ENCODE measurements around the gene ECI1. TPM values are rescaled to one million over a fixed set of nuclear protein-coding genes. Genes with fewer than 3 reads are reported as not detected.
"Not testable (repeated sequence)": the region's sequence is repeated elsewhere in the genome, so short reads cannot be mapped to it uniquely, and the experiment has no call there.

Gene ECI1
- total and polyA plus RNA-seq, 4 donors: 35.0 to 87.1 (median 63.5) TPM

DNA sequence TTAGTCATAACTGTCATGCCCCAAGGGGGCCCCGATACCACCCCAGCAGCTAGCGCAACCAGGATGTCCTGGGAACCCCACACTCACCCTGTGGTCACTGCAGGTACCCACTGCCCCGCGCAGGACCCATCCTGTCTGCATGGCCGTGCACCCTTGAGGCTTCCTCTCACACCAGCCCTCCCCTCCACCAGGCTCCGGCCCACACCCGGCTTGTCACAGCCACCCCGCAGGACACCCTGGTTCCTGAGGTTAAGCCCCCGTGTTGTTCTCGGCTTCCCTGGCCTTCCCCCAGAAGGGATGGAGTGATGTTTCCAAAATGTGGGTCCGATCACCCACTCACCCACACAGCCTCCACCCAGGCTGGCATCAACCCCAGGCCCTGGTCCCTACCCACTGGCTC is 7.6 kb downstream of the ECI1 start:
- Histone ChIP-seq H3K27me3 (ENCODE audit: control insufficient read depth in 3 of 3, insufficient read depth in 3 of 3, low read length in 2 of 3) (no peaks in the 10 kb centered on the region), H3K9me3 (ENCODE audit: control insufficient read depth in 4 of 4, insufficient read depth in 3 of 4, low read length in 3 of 4) (no peaks in the 10 kb centered on the region), H3K27ac (ENCODE audit: low read depth in 1 of 2, low read length in 1 of 2) (no peak overlapping the region), H3K4me1 (ENCODE audit: control insufficient read depth in 5 of 5, insufficient read depth in 5 of 5, low read length in 5 of 5) (peaks cover 0 to 3% (median 0%) of the 10 kb centered on the region in 5 donors), H3K36me3 (ENCODE audit: control insufficient read depth in 4 of 4, insufficient read depth in 4 of 4, low read length in 4 of 4) (peaks cover 6 to 44% (median 22%) of the 10 kb centered on the region in 4 donors), H3K9ac (ENCODE audit: insufficient read depth in 1 of 2, low read length in 2 of 2) (no peak overlapping the region), H3K4me3 (no peak overlapping the region)
- ATAC-seq (ENCODE audit: insufficient read depth, low FRiP score) (no peak), DNase-seq (no peak)
- TF ChIP-seq, protein P1, sequence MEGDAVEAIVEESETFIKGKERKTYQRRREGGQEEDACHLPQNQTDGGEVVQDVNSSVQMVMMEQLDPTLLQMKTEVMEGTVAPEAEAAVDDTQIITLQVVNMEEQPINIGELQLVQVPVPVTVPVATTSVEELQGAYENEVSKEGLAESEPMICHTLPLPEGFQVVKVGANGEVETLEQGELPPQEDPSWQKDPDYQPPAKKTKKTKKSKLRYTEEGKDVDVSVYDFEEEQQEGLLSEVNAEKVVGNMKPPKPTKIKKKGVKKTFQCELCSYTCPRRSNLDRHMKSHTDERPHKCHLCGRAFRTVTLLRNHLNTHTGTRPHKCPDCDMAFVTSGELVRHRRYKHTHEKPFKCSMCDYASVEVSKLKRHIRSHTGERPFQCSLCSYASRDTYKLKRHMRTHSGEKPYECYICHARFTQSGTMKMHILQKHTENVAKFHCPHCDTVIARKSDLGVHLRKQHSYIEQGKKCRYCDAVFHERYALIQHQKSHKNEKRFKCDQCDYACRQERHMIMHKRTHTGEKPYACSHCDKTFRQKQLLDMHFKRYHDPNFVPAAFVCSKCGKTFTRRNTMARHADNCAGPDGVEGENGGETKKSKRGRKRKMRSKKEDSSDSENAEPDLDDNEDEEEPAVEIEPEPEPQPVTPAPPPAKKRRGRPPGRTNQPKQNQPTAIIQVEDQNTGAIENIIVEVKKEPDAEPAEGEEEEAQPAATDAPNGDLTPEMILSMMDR (IDR thresholded peaks at IDR 0.05; ENCODE audit: control extremely low read depth, extremely low read depth): no peak
- WGBS, 2 donors: 93 to 95% methylated on average over 11 of the region's 11 CpGs

DNA sequence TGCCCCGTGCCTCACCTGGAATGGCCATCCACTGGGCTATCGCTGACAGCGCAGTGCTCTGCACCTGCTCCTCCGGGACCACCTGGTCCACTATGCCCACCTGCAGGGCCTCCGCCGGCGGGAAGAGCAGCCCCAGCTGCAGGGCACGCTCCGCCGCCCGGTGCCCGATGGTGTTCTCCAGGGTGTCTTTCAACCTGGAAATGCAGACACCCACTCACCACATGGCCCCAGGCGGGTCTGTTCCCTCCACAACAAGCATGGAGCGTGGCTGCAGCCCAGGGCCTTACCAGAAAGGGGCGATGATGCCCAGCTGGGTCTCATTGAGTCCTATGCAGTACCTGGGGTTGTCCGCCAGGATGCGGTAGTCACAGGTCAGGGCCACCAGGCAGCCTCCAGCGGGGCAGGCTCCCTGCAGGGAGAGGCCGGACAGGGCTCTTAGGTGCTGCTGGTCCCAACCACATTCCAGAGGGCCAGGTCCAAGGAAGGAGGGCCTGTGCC is 8.3 kb downstream of the ECI1 start:
- H3K36me3 ChIP-seq (ENCODE audit: control insufficient read depth in 4 of 4, insufficient read depth in 4 of 4, low read length in 4 of 4): peaks cover 6 to 44% (median 22%) of the 10 kb centered on the region in 4 donors
- no peak overlapping the region for H3K27ac ChIP-seq (ENCODE audit: low read depth in 1 of 2, low read length in 1 of 2)
- H3K27me3 ChIP-seq (ENCODE audit: control insufficient read depth in 3 of 3, insufficient read depth in 3 of 3, low read length in 2 of 3): no peaks in the 10 kb centered on the region
- H3K9ac ChIP-seq (ENCODE audit: insufficient read depth in 1 of 2, low read length in 2 of 2): no peak overlapping the region
- no peaks in the 10 kb centered on the region for H3K9me3 ChIP-seq (ENCODE audit: control insufficient read depth in 4 of 4, insufficient read depth in 3 of 4, low read length in 3 of 4)
- TF ChIP-seq, protein P1 (IDR thresholded peaks at IDR 0.05; ENCODE audit: control extremely low read depth, extremely low read depth): no peak
- DNase-seq: no peak
- no peak for ATAC-seq (ENCODE audit: insufficient read depth, low FRiP score)
- 97 to 98% methylated on average over 19 of the region's 19 CpGs for WGBS, 2 donors
- H3K4me1 ChIP-seq (ENCODE audit: control insufficient read depth in 5 of 5, insufficient read depth in 5 of 5, low read length in 5 of 5): peaks cover 0 to 2% (median 0%) of the 10 kb centered on the region in 5 donors
- H3K4me3 ChIP-seq: no peak overlapping the region

DNA sequence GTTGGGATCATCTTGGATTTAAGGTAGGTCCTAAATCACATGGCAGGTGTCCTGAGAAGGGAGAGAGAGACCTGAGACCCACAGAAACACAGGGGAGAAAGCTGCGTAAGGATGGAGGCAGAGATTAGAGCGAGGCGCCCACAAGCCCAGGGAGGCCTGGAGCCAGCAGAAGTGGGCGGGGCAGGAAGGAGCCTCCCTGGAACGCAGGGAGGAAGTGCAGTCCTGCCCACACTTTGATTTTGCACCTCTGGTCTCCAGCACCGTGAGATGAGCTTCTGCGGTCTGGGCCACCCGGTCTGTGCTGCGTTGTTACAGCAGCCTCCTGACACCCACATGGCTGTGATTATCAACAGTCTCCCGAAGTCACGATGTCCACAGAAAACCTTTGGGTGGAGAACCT is 8.8 kb downstream of the ECI1 start:
- H3K36me3 ChIP-seq (ENCODE audit: control insufficient read depth in 4 of 4, insufficient read depth in 4 of 4, low read length in 4 of 4): peaks cover 6 to 44% (median 22%) of the 10 kb centered on the region in 4 donors
- H3K4me1 ChIP-seq (ENCODE audit: control insufficient read depth in 5 of 5, insufficient read depth in 5 of 5, low read length in 5 of 5): peaks cover 0 to 2% (median 0%) of the 10 kb centered on the region in 5 donors
- 74 to 86% methylated on average over 9 to 11 of the region's 11 CpGs for WGBS, 2 donors
- no peak for DNase-seq
- TF ChIP-seq, protein P1 (IDR thresholded peaks at IDR 0.05; ENCODE audit: control extremely low read depth, extremely low read depth): no peak
- no peak for ATAC-seq (ENCODE audit: insufficient read depth, low FRiP score)
- no peak overlapping the region for H3K9ac ChIP-seq (ENCODE audit: insufficient read depth in 1 of 2, low read length in 2 of 2)
- H3K4me3 ChIP-seq: no peak overlapping the region
- H3K27me3 ChIP-seq (ENCODE audit: control insufficient read depth in 3 of 3, insufficient read depth in 3 of 3, low read length in 2 of 3): peaks cover 0 to 4% (median 0%) of the 10 kb centered on the region in 3 donors
- H3K9me3 ChIP-seq (ENCODE audit: control insufficient read depth in 4 of 4, insufficient read depth in 3 of 4, low read length in 3 of 4): no peaks in the 10 kb centered on the region
- H3K27ac ChIP-seq (ENCODE audit: low read depth in 1 of 2, low read length in 1 of 2): no peak overlapping the region

DNA sequence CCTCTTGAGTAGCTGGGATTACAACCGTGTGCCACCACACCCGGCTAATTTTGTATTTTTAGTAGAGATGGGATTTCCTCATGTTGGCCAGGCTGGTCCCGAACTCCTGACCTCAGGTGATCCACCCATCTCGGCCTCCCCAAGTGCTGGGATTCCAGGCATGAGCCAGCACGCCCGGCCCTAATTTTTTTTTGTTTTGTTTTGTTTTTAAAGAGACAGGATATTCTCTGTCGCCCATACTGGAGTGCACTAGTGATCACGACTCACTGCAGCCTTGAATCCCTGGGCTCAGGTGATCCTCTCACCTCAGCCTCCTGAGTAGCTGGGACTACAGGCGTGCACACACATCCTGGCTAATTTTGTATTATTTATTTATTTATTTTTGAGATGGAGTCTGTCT is 11.1 kb downstream of the ECI1 start:
- not testable (repeated sequence) for H3K4me3 ChIP-seq; ATAC-seq (ENCODE audit: insufficient read depth, low FRiP score); H3K9ac ChIP-seq (ENCODE audit: insufficient read depth in 1 of 2, low read length in 2 of 2); H3K27ac ChIP-seq (ENCODE audit: low read depth in 1 of 2, low read length in 1 of 2); H3K9me3 ChIP-seq (ENCODE audit: control insufficient read depth in 4 of 4, insufficient read depth in 3 of 4, low read length in 3 of 4); DNase-seq
- Histone ChIP-seq H3K27me3 (ENCODE audit: control insufficient read depth in 3 of 3, insufficient read depth in 3 of 3, low read length in 2 of 3) (peaks cover 0 to 23% (median 4%) of the 10 kb centered on the region in 3 donors), H3K36me3 (ENCODE audit: control insufficient read depth in 4 of 4, insufficient read depth in 4 of 4, low read length in 4 of 4) (peaks cover 2 to 39% (median 18%) of the 10 kb centered on the region in 4 donors), H3K4me1 (ENCODE audit: control insufficient read depth in 5 of 5, insufficient read depth in 5 of 5, low read length in 5 of 5) (peaks cover 0 to 14% (median 7%) of the 10 kb centered on the region in 5 donors)
- 86 to 91% methylated on average over 9 of the region's 9 CpGs for WGBS, 2 donors
